IPS-NIHi11 (cell line): ENCODE data around the gene OPA3.

Source experiments
- DNase-seq: peaks from one replicate; pipeline ENCODE4 v3.0.0; 2012; ENCODE audit warnings: mixed read lengths, low spot score

Gene OPA3

DNA sequence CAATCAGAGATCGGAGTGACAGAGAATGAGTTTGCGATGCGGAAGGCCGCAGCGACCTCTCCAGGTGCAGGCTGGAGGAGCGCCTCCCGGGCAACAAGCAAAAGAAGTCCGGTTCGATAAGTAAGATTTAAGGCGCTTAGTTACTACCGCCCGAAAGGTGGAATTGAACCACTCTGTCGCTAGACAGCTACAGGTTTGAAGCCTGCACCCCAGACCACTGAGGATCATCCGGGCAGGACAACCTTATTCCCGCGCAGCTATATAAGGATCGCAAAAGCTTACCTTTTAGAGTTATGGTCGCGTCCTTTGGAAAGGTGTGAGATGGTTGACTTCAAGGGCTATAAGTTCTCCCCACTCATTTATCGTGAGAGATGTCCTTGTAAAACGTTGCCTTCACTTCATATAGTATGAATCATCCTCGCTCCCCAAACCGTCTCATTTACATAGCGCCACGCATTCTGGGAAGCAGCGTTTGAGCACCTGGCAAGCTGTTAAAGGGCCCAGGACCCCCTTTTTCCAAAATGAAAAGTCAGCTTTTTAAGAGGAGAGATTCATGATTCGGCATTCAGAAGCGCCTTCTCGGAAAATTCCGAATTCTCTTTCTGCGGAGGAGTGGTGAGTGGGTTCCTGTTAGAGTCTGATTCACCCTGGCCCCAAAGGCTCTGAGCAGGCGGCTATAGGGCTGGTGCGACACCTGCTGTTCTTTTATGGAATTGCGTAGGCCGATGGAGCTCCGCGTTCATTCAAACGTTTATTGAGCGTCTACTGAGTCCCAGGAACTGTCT lies 106.0 kb downstream of the OPA3 start:
- peak; percentile 64 for DNase-seq

DNA sequence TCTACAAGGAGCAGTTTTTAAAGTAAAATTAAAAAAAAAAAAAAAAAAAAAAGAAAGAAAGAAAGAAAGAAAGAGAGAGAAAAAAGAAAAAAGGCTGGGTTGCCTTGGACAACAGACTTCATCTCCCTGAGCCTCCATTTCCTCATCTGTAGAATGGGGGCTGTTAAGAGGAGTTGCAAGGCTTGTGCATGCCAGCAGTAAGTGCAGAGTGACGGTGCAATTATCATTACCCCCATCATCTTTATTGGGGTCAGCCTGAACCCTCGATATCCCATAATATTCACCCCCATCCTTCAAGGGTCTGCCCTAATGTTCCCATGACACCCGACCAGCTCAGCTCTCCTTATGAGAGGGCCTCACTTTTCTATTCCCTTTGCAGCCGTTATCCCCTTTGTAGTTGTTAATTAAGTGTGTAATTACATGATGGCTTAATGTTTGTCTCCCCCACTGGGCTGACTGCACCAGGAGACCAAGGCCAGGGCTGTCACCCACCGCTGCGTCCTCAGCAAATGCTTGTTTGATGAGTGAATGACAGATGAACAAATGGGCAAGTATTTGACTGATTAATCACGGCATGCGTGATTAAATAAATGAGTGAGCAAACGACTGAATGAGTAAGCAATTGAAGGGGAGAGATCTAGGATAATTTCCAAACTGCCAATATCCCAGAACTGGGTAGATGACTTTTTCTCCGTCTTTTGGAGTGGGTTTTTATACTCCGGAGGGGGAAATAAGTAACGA lies 106.7 kb downstream of the OPA3 start:
- no peak for DNase-seq
